DMS53 treated with DMSO at 0.1 percent for 48 hours (cell line): ENCODE results near the gene DOCK2.
"Not testable (repeated sequence)": the region's sequence is repeated elsewhere in the genome, so short reads cannot be mapped to it uniquely, and the experiment has no call there.

Source experiments
- DNase-seq: peaks from one replicate; lab custom pipeline; 2025; ENCODE audit not compliant: unreplicated experiment; lab: John Stamatoyannopoulos, UW

The DOCK2 gene

GRCh38 chr5:169716287-169716686, 79.2 kb downstream of the DOCK2 start:
- DNase-seq = no peak

DNA sequence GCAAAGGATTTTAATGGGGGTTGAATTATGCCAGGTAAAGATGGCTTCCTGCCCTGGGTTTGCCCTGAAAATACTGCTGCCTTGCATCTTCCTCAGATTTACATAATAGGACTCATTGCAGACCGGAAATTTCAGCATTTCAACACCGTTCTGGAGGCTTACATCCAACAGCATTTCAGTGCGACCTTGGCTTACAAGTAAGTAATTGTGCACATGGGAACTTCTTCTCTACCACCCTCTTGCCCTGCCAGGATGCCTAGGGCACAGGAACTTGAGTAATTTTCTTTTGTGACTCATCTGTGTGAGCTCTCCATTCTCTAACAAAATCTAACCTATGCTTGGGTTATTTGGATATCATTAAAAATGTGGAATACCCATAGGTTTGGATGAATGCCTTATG, 80.2 kb downstream of the DOCK2 start:
- no peak for DNase-seq

GRCh38 chr5:169719360-169720314, 82.6 kb downstream of the DOCK2 start:
- DNase-seq = no peak

DNA sequence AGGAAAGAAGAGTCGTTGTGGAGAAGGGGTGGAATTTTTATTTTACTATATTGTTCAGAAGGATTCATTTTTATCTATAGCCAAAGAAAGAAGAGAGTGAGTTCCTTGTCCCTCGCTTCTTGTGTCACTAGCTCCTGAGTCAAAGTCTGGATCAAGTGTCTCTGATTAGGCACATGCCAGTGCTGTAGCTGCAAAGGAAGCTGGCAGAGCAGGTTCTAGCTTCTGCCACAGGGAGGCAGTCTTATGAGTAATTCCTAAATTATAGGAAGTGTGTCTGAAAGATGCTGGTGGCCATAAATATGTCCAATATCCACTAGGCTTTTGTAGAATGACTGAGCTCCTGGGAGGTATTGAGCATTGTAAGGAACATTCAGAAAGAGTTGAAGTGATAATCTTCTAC, 84.7 kb downstream of the DOCK2 start:
- DNase-seq = no peak

GRCh38 chr5:169723103-169723831, 86.2 kb downstream of the DOCK2 start:
- DNase-seq = no peak

- no peak for DNase-seq
These were observed 87.4 kb downstream of the DOCK2 start for GRCh38 chr5:169724303-169725087.

GRCh38 chr5:169725665-169726064, 88.6 kb downstream of the DOCK2 start:
- not testable (repeated sequence) for DNase-seq

DNA sequence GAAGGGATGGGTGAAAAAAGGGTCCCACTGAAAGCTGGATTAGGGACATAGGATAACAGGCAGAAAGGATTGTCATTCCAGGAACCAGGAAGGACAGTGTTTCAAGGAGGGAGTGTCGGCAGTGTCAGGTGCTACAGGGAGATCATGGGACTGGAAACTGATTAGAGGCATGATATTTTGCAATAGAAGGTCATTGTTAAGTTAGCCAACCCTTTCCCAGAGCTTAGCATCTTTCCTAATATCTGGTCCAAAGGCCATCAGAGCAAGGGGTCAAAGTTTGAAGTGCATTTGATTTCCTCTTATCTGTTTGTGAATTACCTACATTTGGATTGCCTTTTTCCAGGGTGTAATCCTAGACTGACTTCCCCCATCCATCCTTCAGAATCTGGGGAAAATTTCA, 91.3 kb downstream of the DOCK2 start:
- DNase-seq = no peak

DNA sequence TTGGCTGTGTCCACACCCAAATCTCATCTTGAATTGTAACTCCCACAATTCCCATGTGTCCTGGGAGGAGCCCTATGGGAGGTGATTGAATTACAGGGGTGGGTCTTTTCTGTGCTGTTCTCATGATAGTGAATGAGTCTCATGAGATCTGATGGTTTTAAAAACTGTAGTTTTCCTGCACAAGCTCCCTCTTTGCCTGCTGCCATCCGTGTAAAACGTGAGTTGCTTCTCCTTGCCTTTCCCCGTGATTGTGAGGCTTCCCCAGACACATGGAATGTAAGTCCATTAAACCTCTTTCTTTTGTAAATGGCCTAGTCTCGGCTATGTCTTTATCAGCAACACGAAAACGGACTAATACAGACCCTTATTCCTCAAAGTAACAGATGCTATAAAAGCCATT, 94.1 kb downstream of the DOCK2 start:
- DNase-seq = no peak

DNA sequence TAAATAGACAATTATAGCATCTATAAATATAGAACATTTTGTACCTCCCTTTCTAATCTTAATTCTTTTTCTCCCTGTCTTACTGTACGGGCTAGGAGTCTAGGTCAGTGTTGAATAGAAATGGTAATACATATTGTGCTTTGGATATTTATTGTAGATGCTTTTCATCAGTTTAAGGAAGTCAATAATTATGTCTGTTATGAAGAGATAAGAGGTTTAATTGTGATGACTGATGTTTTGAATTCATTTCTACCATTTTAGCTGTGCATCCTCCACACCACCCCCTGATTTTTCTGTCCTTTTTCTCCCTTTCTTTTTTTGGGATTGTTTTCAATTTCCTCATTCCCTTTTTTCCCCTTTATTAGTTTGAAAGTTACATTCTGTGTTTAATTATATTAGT, 95.8 kb downstream of the DOCK2 start:
- no peak for DNase-seq

DNA sequence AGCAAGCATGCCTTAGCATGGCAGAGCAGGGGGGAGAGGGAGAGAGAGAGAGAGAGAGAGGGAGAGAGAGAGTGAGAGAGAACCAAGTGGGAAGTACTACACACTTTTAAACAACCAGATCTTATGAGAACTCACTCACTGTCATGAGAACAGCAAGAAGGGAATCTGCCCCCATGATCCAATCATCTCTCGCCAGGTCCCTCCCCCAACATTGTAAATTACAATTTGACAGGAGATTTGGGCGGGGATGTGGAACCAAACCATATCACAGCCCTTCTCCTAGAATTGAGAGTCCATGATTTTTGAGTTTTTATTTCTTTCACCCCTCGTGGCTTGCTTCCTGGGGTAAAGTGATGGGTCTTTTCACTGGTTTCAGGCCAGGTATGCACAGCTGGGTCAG, 98.8 kb downstream of the DOCK2 start:
- no peak for DNase-seq

DNA sequence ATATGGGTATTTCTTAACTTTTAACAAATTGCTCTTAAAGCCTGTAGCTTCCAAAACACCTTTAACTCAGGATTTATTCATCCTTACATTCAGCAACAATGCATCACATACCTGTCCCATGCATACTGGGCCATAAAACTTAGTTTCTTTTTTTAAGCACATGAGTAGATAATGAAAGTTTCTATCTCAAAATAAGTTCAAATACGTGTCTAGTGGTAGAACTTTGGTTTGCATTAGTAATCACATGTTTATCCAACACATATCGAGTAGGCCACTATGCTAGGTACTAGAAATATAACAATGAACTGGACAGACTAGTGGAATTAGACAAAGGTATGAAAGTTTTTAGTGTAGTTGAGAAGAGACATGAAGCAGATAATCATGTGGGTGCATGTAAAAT, 99.6 kb downstream of the DOCK2 start:
- no peak for DNase-seq

DNA sequence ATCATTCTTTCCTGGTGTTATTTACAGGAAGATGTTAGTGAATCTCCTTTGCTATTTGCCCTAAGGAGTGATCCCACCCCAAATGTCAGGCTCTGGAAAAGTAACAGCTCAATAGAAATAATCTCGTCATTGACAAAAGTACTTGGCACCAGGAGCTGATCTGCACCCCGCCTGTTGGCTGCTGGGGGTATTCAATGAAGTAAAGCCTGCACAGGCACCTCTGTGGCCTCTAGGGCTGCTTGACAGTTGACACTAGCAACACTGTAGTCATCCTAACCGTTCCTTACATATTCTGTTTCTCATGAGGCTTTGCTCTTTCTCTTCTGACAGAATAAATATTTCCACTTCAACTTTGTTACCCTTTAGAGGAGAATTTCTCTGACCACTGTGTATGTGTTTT, 103.4 kb downstream of the DOCK2 start:
- DNase-seq = no peak

- no peak for DNase-seq
These were observed 105.8 kb downstream of the DOCK2 start for GRCh38 chr5:169742771-169743296.

DNA sequence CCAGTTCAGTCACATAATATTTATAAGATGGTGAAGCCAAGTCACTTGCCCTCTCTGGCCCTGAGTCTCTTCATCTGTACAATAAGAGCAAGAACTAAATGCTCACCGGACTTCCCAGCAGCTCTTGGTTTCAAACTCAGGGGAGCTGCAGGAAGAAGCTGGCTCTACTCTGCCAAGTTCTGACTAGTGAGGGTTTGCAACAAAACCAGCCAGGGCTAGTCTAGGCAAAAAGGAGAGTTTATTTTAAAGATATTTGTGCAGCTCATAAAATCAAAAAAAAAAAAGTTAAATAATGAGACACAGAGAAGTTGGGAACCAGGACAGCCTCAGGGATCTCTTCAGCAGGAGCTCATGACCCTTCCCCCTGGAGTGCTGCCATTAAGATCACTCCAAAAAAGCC, 107.3 kb downstream of the DOCK2 start:
- no peak for DNase-seq

DNA sequence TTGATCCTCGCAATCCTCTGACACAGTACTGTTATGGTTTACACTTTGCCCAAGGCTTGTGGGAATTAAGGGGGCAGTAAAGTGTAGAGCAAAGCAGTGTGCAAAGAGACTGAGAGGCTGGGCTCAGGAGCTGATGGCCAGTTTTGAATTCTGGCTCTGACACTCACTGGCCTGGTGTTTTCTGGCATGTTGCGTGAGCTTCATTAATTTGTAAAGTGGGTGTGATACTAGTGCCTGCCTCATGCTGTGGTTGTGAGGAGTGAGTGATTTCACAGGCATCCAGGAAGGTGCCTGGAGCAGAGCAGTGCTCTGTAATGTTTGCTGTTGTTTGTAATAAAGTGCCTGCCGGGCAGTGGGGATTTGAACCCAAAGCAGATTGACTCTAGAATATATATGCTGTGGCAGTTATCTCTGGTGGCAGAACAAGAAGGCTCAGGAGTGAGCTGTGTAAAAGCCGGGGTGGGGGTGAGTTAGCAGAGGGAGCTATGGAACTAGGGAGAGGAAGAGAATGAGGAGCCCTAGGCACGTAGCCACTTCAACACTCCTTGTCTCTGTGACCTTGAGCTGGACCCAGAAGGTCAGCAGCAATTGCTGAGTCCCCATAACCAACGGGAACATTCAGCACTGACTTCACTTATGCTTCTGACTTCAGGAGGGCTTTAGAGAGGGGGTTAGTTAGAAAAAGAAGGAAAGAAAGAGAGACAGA, 108.5 kb downstream of the DOCK2 start:
- no peak for DNase-seq

- DNase-seq = no peak
These were observed 109.1 kb downstream of the DOCK2 start for GRCh38 chr5:169746147-169746694.

DNA sequence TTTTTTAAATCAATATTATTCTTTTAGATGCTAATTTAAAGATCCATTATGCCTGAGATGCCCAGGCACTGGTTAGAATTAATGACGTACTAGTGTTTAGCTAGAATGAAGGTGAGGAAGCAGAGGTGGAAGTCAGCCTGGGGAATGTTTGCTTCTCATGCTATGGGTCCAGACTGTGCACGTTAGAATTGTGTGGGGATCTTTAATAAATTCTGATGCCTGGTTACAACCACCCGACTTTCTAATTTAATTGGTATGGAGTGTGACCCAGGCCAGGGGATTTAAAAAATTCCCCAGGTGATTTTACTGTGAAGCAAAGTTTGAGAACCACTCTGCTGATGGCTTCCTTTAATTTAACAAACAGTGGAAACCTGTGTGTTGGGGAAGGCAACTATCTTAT, 111.1 kb downstream of the DOCK2 start:
- no peak for DNase-seq

GRCh38 chr5:169749295-169749694, 112.2 kb downstream of the DOCK2 start:
- DNase-seq = no peak

- no peak for DNase-seq
These were observed 114.4 kb downstream of the DOCK2 start for GRCh38 chr5:169751490-169751889.
